ENCODE data around the gene CHST10.
A peak's percentile ranks its signal among the peaks of the same experiment; 100 is the strongest.
"Not testable (repeated sequence)": the region's sequence is repeated elsewhere in the genome, so short reads cannot be mapped to it uniquely, and the experiment has no call there.

The CHST10 gene

GRCh38 chr2:100416935-100417710 is at the start of gene CHST10:
Gene CHST10, minus strand, starts transcription at chr2:100417668. Its CDS starts 10,993 bp downstream, at chr2:100406675.
- DNase-seq (ENCODE audit: low read depth in 2 of 2): peak; percentile 14 to 39

- no peak for DNase-seq (ENCODE audit: low read depth in 2 of 2)
These were observed 43.5 kb upstream of the CHST10 start for GRCh38 chr2:100460904-100461530.

GRCh38 chr2:100456357-100456756 is 38.9 kb upstream of the CHST10 start:
- DNase-seq (ENCODE audit: low read depth in 2 of 2): not testable (repeated sequence)

- DNase-seq (ENCODE audit: low read depth in 2 of 2): no peak
These were observed 36.4 kb upstream of the CHST10 start for GRCh38 chr2:100453853-100454252.

GRCh38 chr2:100451734-100452133 is 34.3 kb upstream of the CHST10 start:
- no peak for DNase-seq (ENCODE audit: low read depth in 2 of 2)

GRCh38 chr2:100451092-100451491 is 33.6 kb upstream of the CHST10 start:
- DNase-seq (ENCODE audit: low read depth in 2 of 2): no peak

GRCh38 chr2:100446696-100447095 is 29.2 kb upstream of the CHST10 start:
- no peak for DNase-seq (ENCODE audit: low read depth in 2 of 2)

- no peak for DNase-seq (ENCODE audit: low read depth in 2 of 2)
These were observed 20.3 kb upstream of the CHST10 start for GRCh38 chr2:100437751-100438150.

GRCh38 chr2:100429726-100430125 is 12.3 kb upstream of the CHST10 start:
- DNase-seq (ENCODE audit: low read depth in 2 of 2): no peak

GRCh38 chr2:100427627-100428258 is 10.3 kb upstream of the CHST10 start:
- peak; percentile 48 to 60 for DNase-seq (ENCODE audit: low read depth in 2 of 2)

GRCh38 chr2:100427111-100427510 is 9.6 kb upstream of the CHST10 start:
- DNase-seq (ENCODE audit: low read depth in 2 of 2): no peak

GRCh38 chr2:100426384-100426720 is 8.9 kb upstream of the CHST10 start:
- DNase-seq (ENCODE audit: low read depth in 2 of 2): no peak

GRCh38 chr2:100425573-100426383 is 8.3 kb upstream of the CHST10 start:
- DNase-seq (ENCODE audit: low read depth in 2 of 2): no peak

GRCh38 chr2:100425107-100425506 is 7.6 kb upstream of the CHST10 start:
- DNase-seq (ENCODE audit: low read depth in 2 of 2): no peak

- no peak for DNase-seq (ENCODE audit: low read depth in 2 of 2)
These were observed 6.9 kb upstream of the CHST10 start for GRCh38 chr2:100424277-100424875.

GRCh38 chr2:100423631-100424030 is 6.2 kb upstream of the CHST10 start:
- DNase-seq (ENCODE audit: low read depth in 2 of 2): no peak

- DNase-seq (ENCODE audit: low read depth in 2 of 2): no peak
These were observed 5.0 kb upstream of the CHST10 start for GRCh38 chr2:100422320-100423055.

GRCh38 chr2:100419915-100420314 is 2.4 kb upstream of the CHST10 start:
- DNase-seq (ENCODE audit: low read depth in 2 of 2): no peak

- DNase-seq (ENCODE audit: low read depth in 2 of 2): no peak
These were observed 1.0 kb upstream of the CHST10 start for GRCh38 chr2:100418406-100418962.

GRCh38 chr2:100417711-100418124 is 250 bp upstream of the CHST10 start:
- DNase-seq (ENCODE audit: low read depth in 2 of 2): no peak
